ENCODE measurements around the gene HSP90AB1.

HSP90AB1 gene

DNA sequence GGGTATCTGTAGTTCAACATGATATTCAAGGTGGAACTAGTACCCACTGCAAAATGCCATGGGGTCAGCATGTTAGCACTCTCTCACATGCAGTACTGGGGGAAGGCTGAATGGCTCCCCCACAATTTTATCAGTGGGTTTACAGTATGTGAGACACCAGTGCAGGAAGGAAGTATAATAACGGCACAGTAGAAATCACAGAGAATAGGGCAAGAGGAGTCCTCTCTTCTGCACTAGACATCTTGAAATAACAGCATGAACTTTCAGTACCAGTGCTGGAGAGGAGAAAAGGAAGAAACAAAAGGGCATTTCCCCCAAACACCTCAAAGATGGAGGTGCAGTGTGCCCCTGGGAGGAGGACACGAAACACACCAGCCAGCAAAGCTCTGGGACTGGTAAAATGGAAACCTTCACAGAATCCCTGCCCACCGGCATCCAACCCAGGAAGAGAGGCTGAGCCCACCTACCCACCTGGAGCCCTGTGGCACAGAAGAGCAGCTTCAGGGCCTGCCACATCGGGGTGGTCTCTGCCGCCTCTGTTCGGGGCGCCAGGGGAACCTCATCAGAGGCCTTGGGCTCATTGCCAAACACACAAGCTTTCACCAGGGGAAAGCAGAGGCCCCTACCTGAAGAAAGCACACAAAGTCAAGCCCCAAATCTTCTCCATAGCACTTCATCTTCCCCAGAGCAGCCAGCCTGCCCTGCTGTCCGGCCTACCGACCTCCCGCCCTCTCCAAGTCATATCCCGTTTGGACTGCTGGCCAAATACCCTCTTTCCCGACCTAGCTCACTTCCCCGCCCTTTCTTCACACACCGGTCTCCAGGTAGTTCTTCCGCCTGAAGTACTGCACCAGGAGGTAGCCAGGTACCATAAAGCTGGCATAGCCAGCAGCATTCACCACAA lies 9.2 kb downstream of the HSP90AB1 start:
- no peak for DNase-seq

DNA sequence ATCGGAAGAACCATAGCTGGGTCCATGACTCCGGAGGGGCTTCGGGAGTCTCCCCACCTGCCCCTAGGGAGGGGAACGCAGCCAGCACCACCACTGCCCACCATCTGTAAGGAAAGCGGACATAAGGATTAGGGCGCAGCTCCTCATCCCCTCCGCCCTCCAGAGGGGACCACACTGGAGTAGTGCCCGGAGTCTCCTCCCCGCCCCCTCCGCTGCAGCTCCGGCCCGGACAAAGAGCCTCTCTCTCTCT lies 9.8 kb downstream of the HSP90AB1 start:
- DNase-seq, result no peak

DNA sequence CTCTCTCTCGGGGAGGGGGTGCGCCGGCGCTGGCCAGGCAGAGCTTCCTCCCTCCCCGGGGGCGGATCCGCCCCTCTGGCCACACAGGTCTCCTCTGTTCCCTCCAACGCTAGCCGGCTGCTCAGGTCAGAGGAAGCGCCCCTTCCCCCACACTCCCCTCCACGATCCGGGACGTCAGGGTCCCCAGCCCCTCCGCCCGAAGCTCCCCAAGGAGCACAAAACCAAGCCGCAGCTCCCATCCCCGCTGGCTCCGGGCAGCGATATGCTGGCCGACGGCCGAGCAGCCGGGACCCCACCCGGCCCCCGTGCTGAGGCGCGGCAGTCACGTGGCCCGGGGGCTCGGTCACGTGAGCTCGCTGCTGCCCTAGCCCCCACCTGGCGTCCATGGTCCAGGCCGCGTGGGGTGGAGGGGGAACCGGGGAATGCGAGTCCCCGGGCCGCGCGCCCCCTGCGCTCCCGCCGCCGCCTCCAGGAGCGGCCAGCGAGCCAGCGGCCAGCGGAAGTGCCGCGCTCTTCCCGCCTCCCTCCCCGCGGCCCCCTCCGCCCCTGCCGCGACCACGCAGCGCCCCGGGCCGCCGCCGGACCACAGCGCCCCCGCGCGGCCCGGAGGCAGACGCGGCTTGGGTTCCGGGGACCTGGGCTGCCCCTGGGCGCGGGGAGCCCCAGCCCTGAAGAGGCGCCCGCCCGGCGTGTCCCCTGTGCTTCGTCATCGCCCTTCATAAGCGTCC lies 10.3 kb downstream of the HSP90AB1 start, which contains the start of gene SLC35B2:
Gene SLC35B2, minus strand, starts transcription at position 504 of the 728 bp plus-strand sequence. Its CDS starts 118 bp downstream, at position 386.
- DNase-seq, result peak; percentile 66

DNA sequence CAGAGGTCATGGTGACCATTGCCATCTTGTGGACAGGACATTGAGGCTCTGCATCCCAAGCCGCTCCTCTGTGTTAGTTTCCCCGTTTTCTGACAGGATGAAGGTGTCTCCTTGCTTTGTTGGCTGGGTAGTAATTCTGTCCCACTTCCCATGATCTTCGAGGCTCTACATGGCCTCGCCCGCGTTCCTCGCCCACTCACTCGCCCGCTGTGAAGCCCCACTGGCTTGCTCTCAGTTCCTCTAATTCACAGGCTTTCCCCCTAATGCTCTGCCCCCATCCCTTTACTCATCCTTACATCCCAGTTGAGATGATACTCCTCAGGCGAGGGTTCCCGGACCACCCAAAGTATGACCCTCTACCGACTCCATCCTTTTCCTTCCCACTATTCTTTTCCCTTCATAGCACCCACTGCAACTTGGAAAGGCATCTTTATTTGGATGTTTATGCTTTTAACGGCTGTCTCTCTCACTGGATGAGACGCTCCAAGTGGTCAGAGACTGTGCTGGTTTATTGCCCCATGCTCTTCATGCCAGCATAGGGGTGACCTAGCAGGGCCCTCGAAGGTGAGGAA lies 10.9 kb downstream of the HSP90AB1 start:
- no peak for DNase-seq

DNA sequence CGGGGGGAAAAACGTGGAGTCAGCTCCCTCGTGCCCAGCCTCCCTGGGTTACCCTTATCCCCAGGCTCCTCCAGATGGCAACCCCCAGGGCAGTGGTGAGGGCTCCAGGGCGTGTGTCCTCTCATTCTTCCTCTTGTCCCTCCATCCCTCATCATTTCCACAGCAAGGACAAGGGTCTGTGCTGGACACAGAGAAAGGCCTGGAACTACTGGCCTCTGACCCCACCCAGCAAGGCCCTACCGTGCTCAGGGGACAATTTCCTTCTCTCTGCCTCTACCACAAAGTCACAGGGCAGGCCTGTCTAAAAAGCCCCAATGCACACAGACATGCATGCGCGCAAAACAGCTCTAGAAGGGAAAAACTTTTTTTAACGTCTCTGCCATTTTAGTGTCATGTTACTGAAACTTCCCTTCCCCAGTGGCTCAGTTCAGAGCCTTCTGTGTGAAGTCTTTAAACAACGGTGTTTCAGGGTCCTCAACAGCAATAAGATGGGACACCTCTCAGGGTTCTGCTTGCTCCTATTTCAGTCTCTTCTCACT lies 11.5 kb downstream of the HSP90AB1 start:
- DNase-seq, result no peak

DNA sequence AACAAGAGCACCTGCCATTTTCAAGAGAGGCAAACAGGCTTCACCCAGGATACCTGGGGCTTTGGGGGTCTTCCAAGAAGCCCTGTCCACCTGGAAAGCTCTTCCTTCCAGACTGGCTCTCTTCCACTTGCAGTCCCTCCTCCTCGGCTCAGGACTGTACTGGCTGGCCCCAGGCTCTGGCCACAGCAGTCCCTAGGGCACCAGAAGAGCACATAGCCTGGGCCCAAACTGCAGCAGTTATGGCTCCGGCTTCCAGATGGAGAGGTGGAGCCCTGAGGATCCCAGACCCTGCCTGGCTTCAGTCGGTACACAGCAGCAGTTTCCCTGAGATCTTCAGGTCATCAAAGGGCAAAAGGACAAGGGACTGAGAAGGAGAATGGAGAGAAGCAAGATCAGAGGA lies 12.0 kb downstream of the HSP90AB1 start:
- DNase-seq, result no peak

DNA sequence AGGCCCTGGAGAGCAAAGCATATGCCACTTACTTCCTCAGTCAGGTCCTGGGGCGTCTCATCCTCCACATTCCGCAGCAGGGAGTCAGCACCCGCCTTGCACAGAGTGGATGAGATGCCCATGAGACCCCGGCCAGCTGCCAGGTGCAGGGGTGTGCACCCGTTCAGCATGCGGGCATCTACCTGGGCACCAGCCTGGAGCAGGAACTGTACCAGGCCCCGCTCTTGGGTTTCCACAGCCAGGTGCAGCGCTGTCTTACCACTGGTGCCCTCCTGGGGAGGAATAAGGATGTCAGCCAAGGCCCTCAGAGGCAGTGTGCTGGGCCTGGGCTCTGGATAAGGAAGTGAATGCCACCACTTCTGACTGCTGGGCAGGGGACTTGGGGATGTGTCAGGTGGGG lies 13.1 kb downstream of the HSP90AB1 start:
- DNase-seq, result no peak

GRCh38 chr6:44260451-44261297 lies 13.8 kb downstream of the HSP90AB1 start:
- no peak for DNase-seq

GRCh38 chr6:44261581-44261980 lies 14.7 kb downstream of the HSP90AB1 start:
- DNase-seq, result no peak

DNA sequence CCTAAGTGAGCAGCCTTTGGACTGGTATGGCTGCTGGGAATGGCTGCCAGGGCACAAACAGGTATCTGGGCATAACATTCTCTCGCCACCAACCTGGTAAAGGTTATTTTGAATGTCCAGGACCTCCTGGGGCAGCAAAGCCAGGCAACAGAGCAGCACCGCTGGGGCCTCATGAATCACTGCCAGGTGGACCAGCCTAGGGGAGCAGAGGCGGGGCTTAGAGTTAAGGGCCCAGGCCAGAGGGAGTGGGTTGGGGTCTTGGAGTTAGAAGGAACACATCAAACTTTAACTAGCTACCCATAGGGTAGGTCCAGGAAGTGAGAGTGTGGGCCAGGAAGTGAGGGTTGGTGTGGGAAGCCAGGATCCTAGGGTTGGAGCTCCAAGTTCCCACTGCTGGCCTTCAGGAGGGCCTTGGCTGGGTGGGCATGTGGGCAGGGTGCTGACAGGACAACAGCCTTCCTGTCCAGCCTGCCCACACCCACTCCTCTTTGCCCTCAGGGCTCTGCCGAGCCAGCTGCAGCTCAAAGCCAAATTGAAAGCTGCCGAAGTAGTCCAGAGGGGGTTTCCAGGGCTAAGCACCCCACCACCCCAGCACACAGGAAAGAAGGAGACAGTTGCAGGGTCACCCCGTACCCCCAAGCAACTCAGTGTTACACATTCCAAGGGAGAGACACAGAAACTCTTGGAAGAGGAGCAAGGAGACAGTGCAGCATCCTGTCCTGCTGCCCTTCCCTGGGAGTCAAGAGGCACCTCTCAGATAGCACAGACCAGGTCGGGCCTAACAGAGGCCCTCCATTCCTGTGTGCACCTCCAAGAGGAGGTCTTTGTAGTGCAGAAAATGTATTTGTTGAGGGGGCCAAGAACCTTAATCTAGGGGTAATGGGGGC lies 15.8 kb downstream of the HSP90AB1 start:
- DNase-seq, result no peak

DNA sequence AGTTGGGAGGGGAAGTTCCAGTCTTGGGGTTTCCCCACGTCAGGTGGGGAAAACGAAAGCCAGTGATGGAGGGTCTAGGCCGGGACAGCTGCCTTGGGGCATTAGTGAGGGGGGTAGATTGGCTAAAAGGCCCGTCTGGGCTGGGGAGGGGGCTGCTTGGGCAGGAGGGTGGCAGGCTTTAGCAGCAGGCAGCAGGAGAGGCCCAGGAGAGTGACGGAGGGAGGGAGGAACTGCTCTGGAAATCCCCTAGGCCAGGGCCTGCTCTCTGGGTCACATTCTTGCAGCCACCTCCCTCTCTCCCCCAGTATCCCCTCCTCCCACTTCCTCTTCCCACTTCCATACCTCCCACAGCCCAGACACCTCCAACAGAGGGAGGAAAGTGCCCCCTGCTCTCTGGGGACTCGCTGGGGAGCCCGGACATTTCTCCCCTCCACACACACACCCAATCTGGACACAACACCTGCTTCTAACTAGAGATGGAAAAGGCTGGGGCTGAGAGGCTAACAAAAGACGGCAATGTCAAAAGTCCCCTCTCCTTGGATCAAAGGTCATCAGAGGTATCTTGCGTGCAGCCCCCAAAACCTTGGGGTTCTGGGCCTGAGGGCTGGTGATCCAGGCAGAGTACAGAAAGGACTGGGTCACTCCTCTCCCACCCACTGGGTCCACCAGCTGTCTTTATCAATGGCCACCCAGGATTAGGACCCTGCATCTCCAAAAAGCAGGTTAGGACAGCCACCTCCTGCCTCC lies 16.6 kb downstream of the HSP90AB1 start:
- peak; percentile 35 for DNase-seq

GRCh38 chr6:44264154-44265006 lies 17.5 kb downstream of the HSP90AB1 start:
- DNase-seq, result peak; percentile 33

DNA sequence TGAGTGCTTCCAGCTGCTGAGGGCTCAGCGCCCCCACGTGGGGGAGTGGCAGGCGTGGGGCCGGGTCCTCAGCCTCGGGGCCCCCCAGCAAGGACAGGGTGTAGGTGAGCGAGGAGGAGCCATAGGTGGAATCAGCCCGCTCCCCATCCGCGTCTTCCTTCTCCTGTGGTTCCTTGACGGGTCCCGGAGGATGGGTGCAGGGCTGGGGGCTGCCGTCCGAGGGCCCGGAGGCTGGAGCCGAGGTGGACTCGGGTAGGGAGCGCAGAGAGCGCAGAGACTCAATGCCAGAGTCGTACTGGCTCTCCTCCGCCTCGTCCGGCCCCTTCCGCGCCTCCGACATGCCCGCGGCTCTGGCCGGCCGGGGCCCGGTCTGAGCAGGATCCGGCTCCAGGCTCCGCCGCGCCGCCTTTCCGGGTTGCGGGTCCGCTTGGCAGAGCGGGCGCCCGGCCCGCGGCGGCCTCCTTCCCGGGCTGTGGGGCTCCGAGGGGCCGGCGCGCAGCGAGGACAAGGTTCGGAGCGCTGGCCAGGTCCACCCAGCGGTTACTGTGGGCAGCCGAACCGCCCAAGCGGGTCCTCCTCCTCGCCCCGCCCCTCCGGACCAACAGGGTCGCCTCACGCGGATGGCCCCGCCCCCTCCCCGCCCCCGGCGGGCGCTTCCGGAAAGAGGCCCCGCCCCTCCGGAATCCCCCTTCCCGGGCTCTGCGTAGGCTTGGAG lies 18.3 kb downstream of the HSP90AB1 start, which contains the start of gene NFKBIE:
Gene NFKBIE, minus strand, starts transcription at position 545 of the 715 bp plus-strand sequence. Its CDS starts 205 bp downstream, at position 340.
- peak; percentile 96 for DNase-seq

DNA sequence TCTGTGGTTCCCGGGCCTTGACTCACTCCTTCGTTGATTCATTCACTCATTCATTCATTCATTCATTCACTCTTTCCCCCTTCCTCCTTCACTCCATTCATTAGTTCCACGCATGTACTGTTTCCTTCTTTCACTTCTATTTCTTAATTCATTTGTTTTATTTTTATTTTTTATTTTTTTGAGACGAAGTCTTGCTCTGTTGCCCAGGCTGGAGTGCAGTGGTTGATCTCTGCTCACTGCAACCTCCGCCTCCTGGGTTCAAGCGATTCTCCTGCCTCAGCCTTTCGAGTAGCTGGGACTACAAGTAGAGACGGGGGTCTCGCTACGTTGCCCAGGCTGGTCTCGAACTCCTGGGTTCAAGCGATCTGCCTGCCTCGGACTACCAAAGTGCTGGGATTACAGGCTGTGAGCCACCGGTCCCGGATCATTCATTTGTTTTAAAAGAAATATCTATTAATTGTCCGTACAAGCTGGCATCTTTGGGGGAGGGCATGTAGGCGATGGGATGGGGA lies 18.9 kb downstream of the HSP90AB1 start:
- no peak for DNase-seq

DNA sequence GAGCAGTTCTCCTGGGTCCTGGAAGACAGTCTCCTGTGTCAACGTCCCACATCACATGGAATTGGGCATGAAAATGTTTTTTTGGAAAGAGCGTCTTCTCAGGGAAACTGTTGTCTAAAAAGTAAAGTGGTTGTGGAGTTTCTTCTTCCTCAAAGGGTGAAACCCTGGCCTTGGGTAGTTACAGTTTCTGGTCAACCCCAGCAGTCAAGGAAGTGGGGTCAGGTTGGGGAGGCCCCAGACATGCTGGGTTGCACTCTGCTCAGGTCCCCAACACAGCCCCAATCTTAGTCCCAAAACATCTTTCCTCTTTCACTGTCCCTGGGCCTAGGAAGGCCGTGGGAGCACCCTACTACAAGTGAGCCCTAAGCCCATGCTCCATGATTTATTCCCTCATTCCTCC lies 19.4 kb downstream of the HSP90AB1 start:
- DNase-seq, result no peak

DNA sequence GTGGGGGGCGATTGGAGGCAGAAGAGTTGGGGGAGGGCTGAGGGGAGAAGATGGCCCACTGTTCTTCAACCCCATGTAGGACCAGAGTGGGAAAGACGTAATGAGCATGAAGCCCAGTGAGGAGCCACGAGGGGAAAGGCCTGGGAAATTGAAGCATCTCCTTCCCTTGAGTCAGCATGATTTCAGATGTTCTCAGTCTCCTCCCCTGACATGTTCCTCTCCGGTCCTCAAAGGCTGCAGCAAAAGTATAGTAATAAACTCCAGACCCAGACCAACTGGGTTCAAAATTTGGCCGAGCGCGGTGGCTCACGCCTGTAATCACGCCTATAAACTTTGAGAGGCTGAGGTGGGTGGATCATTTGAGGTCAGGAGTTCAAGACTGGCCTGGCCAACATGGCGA lies 20.4 kb downstream of the HSP90AB1 start:
- DNase-seq, result no peak

- DNase-seq, result peak; percentile 61
Observed at GRCh38 chr6:44268095-44268628, 21.3 kb downstream of the HSP90AB1 start.

DNA sequence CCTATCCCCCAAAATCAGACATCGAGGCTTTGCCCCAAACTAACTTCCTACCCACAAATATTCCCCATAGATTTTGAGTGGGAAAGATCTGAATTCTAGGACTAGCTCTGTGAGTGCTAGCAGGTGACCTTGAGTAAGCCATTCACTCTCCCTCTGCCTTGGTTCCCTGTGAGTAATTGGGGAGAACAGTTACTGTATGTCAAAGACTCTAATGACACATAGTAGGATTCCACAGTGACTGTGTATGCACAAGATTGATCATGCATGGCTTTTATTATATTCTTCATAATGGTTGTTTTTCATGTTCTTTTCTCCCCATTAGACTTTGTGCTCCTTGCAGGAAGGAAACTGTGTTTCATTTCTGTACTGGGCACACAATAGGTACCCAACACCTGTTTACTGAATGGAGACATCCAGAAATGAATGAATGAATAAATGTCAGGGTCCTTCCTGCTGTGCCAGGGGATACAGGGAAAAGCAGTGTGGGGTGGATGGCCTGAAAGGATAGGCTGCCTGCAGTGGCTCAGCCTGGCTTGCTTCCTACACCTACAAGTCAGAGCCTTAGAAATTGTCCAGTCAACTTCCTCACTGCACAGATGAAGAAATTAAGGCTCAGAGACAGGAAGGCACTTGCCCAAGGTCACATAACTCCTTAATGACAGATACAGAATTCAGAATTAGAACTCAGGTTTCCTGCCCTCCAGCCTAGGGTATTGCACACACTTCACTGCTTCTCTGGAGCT lies 22.4 kb downstream of the HSP90AB1 start:
- DNase-seq, result no peak
